Fibroblast of pulmonary artery (primary cell): ENCODE measurements around the gene UGT1A7.
"Not testable (repeated sequence)": the region's sequence is repeated elsewhere in the genome, so short reads cannot be mapped to it uniquely, and the experiment has no call there.

Source experiments
- DNase-seq: peaks from one replicate; pipeline ENCODE4 v3.0.0-alpha.2; 2010; ENCODE audit warnings: low read depth
- H3K4me3 ChIP-seq: replicated peaks from 2 replicates; pipeline ENCODE4 v1.5.1; 2011; ENCODE audit warnings: low read depth, mild to moderate bottlenecking, control low read depth, low read length, moderate library complexity
- TF ChIP-seq, protein P1 (sequence below): IDR thresholded peaks from 2 replicates; pipeline ENCODE4 v1.5.1; 2011; ENCODE audit warnings: mild to moderate bottlenecking, control low read depth, low read length, inconsistent platforms; ENCODE audit errors: missing control alignments

The UGT1A7 gene

DNA sequence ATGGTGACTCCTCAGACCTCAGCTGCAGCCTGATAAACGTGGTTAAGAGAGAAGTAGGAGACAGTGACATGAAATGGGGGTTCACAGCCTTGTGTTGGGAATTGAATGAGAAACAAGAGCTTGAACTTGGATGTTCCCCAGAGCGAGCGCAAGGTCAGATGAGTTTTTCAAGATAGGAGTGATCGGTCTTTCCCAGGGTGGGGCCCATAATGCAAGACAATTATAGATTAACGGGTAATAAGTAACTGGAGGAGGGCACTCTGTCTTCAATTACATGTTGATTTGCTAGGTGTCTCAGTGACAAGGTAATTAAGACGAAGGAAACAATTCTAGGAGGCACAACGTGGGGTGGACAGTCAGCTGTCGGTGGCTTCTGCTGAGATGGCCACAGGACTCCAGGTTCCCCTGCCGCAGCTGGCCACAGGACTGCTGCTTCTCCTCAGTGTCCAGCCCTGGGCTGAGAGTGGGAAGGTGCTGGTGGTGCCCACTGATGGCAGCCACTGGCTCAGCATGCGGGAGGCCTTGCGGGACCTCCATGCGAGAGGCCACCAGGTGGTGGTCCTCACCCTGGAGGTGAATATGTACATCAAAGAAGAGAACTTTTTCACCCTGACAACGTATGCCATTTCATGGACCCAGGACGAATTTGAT lies 31.0 kb downstream of the UGT1A7 start, which contains the start of gene UGT1A5:
UGT1A5 (plus strand) TSS at position 297 of the 651 bp plus-strand sequence; CDS start at position 382, 85 bp downstream.
- no peak within 1 kb of the TSS for H3K4me3 ChIP-seq
- no peak for DNase-seq
- TF ChIP-seq, protein P1, sequence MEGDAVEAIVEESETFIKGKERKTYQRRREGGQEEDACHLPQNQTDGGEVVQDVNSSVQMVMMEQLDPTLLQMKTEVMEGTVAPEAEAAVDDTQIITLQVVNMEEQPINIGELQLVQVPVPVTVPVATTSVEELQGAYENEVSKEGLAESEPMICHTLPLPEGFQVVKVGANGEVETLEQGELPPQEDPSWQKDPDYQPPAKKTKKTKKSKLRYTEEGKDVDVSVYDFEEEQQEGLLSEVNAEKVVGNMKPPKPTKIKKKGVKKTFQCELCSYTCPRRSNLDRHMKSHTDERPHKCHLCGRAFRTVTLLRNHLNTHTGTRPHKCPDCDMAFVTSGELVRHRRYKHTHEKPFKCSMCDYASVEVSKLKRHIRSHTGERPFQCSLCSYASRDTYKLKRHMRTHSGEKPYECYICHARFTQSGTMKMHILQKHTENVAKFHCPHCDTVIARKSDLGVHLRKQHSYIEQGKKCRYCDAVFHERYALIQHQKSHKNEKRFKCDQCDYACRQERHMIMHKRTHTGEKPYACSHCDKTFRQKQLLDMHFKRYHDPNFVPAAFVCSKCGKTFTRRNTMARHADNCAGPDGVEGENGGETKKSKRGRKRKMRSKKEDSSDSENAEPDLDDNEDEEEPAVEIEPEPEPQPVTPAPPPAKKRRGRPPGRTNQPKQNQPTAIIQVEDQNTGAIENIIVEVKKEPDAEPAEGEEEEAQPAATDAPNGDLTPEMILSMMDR: no peak

DNA sequence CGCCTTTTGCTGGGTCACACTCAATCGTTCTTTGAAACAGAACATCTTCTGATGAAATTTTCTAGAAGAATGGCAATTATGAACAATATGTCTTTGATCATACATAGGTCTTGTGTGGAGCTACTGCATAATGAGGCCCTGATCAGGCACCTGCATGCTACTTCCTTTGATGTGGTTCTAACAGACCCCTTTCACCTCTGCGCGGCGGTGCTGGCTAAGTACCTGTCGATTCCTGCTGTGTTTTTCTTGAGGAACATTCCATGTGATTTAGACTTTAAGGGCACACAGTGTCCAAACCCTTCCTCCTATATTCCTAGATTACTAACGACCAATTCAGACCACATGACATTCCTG lies 31.5 kb downstream of the UGT1A7 start:
- H3K4me3 ChIP-seq: no peak overlapping the region
- DNase-seq: no peak
- TF ChIP-seq, protein P1: no peak

DNA sequence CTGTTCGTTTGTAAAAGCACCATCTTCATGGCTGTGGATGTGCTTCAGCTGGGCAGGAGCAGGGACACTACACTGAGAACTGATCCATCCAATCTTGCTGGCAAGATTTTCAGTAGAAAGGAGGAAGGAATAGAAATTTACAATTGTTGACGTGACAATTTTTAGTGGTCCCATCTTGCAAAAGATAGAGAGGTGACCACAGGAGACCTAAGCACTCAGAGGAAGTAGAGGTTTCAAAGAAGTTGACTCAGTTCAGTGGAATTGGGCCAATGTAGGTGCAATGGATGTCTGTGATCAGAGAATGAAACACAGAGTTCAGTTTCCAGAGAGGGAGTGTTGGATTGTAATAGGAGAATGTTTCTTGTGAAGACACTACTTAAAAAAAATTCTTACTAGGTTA lies 32.4 kb downstream of the UGT1A7 start:
- no peak overlapping the region for H3K4me3 ChIP-seq
- no peak for DNase-seq
- TF ChIP-seq, protein P1: no peak

DNA sequence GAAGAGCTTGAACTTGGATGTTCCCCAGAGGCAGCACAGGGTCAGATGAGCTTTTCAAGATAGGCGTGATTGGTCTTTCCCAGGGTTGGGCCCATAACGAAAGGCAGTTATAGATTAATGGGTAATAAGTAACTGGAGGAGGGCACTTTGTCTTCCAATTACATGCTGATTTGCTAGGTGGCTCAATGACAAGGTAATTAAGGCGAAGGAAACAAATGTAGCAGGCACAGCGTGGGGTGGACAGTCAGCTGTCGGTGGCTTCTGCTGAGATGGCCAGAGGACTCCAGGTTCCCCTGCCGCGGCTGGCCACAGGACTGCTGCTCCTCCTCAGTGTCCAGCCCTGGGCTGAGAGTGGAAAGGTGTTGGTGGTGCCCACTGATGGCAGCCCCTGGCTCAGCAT lies 36.9 kb downstream of the UGT1A7 start, which contains the start of gene UGT1A4:
UGT1A4 (plus strand) TSS at position 185 of the 400 bp plus-strand sequence; CDS start at position 270, 85 bp downstream.
- DNase-seq: no peak
- H3K4me3 ChIP-seq: no peak within 1 kb of the TSS
- TF ChIP-seq, protein P1: no peak

DNA sequence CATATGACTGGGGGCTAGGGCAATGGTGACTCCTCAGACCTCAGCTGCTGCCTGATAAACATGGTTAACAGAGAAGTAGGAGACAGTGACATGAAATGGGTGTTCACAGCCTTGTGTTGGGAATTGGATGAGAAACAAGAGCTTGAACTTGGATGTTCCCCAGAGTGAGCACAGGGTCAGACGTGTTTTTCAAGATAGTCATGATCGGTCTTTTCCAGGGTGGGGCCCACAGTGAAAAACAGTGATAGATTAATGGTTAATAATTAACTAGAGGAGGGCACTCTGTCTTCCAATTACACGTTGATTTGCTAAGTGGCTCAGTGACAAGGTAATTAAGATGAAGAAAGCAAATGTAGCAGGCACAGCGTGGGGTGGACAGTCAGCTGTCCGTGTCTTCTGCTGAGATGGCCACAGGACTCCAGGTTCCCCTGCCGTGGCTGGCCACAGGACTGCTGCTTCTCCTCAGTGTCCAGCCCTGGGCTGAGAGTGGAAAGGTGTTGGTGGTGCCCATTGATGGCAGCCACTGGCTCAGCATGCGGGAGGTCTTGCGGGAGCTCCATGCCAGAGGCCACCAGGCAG lies 47.1 kb downstream of the UGT1A7 start, which contains the start of gene UGT1A3:
UGT1A3 (plus strand) TSS at position 320 of the 579 bp plus-strand sequence; CDS start at position 405, 85 bp downstream.
- no peak within 1 kb of the TSS for H3K4me3 ChIP-seq
- TF ChIP-seq, protein P1: no peak
- DNase-seq: no peak

DNA sequence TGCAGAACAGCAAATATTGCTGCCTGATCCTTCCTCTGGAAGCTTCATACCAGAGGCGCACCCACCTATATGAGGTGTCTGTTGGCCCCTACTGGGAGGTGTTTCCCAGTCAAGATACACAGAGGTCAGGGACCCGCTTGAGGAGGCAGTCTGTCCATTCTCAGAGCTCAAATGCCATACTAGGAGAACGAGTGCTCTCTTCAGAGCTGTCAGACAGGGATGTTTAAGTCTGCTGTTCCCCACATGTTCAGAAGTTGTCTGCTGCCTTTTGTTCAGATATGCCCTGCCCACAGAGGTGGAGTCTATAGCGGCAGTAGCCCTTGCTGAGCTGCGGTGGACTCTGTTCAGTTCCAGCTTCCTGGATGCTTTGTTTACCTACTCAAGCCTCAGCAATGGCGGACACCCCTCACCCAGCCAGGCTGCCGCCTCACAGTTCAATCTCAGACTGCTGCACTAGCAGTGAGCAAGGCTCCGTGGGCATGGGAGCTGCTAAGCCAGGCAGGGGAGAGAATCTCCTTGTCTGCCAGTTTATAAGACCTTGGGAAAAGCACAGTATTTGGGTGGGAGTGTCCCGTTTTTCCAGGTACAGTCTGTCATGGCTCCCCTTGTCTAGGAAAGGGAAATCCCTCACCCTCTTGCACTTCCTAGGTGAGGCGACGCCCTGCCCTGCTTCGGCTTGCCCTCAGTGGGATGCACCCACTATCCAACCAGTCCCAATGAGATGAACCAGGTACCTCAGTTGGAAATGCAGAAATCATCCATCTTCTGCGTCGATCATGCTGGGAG lies 55.4 kb downstream of the UGT1A7 start:
- DNase-seq: not testable (repeated sequence)

DNA sequence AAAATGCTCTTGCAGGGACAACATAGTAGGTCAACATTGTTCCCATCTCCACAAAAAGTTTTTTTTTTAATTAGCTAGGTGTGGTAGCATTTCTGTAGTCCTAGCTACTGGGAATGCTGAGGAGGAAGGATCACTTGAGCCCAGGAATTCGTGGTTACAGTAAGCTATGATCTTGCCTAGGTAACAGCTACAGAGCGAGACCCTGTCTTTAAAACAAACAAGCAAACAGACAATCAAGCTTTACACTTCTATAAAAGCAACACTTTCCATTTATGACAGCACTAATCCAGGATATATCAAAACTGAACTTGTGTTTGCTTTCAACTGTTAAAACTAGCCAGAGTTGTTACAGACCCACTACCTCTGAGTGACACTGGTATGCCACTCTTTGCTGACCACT lies 59.2 kb downstream of the UGT1A7 start:
- no peak for DNase-seq
- TF ChIP-seq, protein P1: no peak
- H3K4me3 ChIP-seq: no peak overlapping the region

More for the DNA sequence above, 55.4 kb downstream of the UGT1A7 start:
- not testable (repeated sequence) for H3K4me3 ChIP-seq
